ENCODE data around the gene RACGAP1. TPM values are rescaled to one million over a fixed set of nuclear protein-coding genes. Genes with fewer than 3 reads are reported as not detected.

The RACGAP1 gene
- polyA plus RNA-seq, 1 donor from 2014 or later: 18.3 TPM

GRCh38 chr12:49969027-49969426, 56.3 kb downstream of the RACGAP1 start:
- H3K9ac ChIP-seq (ENCODE audit: low read length): no peak overlapping the region

GRCh38 chr12:49968471-49968870, 56.8 kb downstream of the RACGAP1 start:
- H3K4me2 ChIP-seq (ENCODE audit: low read length): no peak overlapping the region
- H3K9ac ChIP-seq (ENCODE audit: low read length): no peak overlapping the region
- no peak overlapping the region for H3K4me3 ChIP-seq (ENCODE audit: low read length)
- no peaks in the 10 kb centered on the region for H4K20me1 ChIP-seq (ENCODE audit: insufficient read depth)
- no peaks in the 10 kb centered on the region for H3K9me3 ChIP-seq (ENCODE audit: low read length)
- no peaks in the 10 kb centered on the region for H3K36me3 ChIP-seq (ENCODE audit: insufficient read depth, low read length)
- no peaks in the 10 kb centered on the region for H3F3A ChIP-seq (ENCODE audit: insufficient read depth, low read length, poor library complexity, severe bottlenecking)
- no peaks in the 10 kb centered on the region for H3K79me2 ChIP-seq (replicated peaks; ENCODE audit: insufficient read depth, low read length)
- H2AFZ ChIP-seq (ENCODE audit: low read depth, low read length): no peak overlapping the region
- no peaks in the 10 kb centered on the region for H3K27me3 ChIP-seq (ENCODE audit: insufficient read depth, low read depth, low read length)
- H3K27ac ChIP-seq (ENCODE audit: low read length): no peak overlapping the region
- no peaks in the 10 kb centered on the region for H3K9me2 ChIP-seq (ENCODE audit: insufficient read depth, low read length)
- no peak for TF ChIP-seq EP300 (conservative IDR thresholded peaks at IDR 0.05; ENCODE audit: poor library complexity, severe bottlenecking)
- no peak for TF ChIP-seq SMC3 (conservative IDR thresholded peaks at IDR 0.05; ENCODE audit: poor library complexity)
- no peak for TF ChIP-seq MXI1 (conservative IDR thresholded peaks at IDR 0.05; ENCODE audit: poor library complexity, severe bottlenecking)
- no peak for TF ChIP-seq CTCF (IDR thresholded peaks at IDR 0.05; ENCODE audit: poor library complexity, severe bottlenecking)
- TF ChIP-seq TAF1 (IDR thresholded peaks at IDR 0.05; ENCODE audit: low read depth): no peak
- no peak for TF ChIP-seq POLR2AphosphoS5 (IDR thresholded peaks at IDR 0.05)
- TF ChIP-seq REST (IDR thresholded peaks at IDR 0.05; ENCODE audit: borderline replicate concordance): no peak

More at GRCh38 chr12:49969027-49969426, 56.3 kb downstream of the RACGAP1 start:
- no peak overlapping the region for H2AFZ ChIP-seq (ENCODE audit: low read depth, low read length)
- no peaks in the 10 kb centered on the region for H3K9me2 ChIP-seq (ENCODE audit: insufficient read depth, low read length)
- no peak overlapping the region for H3K27ac ChIP-seq (ENCODE audit: low read length)
- no peaks in the 10 kb centered on the region for H3K36me3 ChIP-seq (ENCODE audit: insufficient read depth, low read length)
- H3K9me3 ChIP-seq (ENCODE audit: low read length): no peaks in the 10 kb centered on the region
- H4K20me1 ChIP-seq (ENCODE audit: insufficient read depth): no peaks in the 10 kb centered on the region
- no peaks in the 10 kb centered on the region for H3K79me2 ChIP-seq (replicated peaks; ENCODE audit: insufficient read depth, low read length)
- H3K4me2 ChIP-seq (ENCODE audit: low read length): no peak overlapping the region
- no peaks in the 10 kb centered on the region for H3K27me3 ChIP-seq (ENCODE audit: insufficient read depth, low read depth, low read length)
- no peak overlapping the region for H3K4me3 ChIP-seq (ENCODE audit: low read length)
- H3F3A ChIP-seq (ENCODE audit: insufficient read depth, low read length, poor library complexity, severe bottlenecking): no peaks in the 10 kb centered on the region
- TF ChIP-seq SMC3 (conservative IDR thresholded peaks at IDR 0.05; ENCODE audit: poor library complexity): no peak
- TF ChIP-seq RAD21 (conservative IDR thresholded peaks at IDR 0.05): no peak
- TF ChIP-seq EP300 (conservative IDR thresholded peaks at IDR 0.05; ENCODE audit: poor library complexity, severe bottlenecking): no peak
- no peak for TF ChIP-seq EZH2 (IDR thresholded peaks at IDR 0.05; ENCODE audit: borderline replicate concordance, insufficient read depth, low read length, poor library complexity, severe bottlenecking)
- no peak for TF ChIP-seq CTCF (IDR thresholded peaks at IDR 0.05; ENCODE audit: poor library complexity, severe bottlenecking)
- TF ChIP-seq POLR2AphosphoS5 (IDR thresholded peaks at IDR 0.05): no peak
- no peak for TF ChIP-seq REST (IDR thresholded peaks at IDR 0.05; ENCODE audit: borderline replicate concordance)
- no peak for TF ChIP-seq TAF1 (IDR thresholded peaks at IDR 0.05; ENCODE audit: low read depth)
- TF ChIP-seq MXI1 (conservative IDR thresholded peaks at IDR 0.05; ENCODE audit: poor library complexity, severe bottlenecking): no peak

All from neural cell (in vitro differentiated cells).